A673 (cell line): ENCODE data around the gene FBXO48. TPM values are rescaled to one million over a fixed set of nuclear protein-coding genes. Genes with fewer than 3 reads are reported as not detected.

Source experiments
- BruUV-seq: library from RNA; stranded (reverse); fragments of 400-500 nt; replicated peaks from 2 replicates; lab custom pipeline; 2021; lab: Mats Ljungman, UMichigan
- CTCF ChIA-PET: fragments of 300-600 bp; sonication (Branson Sonifier 250); formaldehyde crosslinking; loops from one replicate; lab custom pipeline; 2022; ENCODE audit warnings: antibody characterized with exemption; lab: Charles Lee
- POLR2A ChIA-PET: fragments of 300-600 bp; sonication (Branson Sonifier 250); formaldehyde crosslinking; loops from one replicate; lab custom pipeline; 2022; ENCODE audit warnings: antibody characterized with exemption; ENCODE audit not compliant: low non-redundant PET; lab: Charles Lee
- DNase-seq: peaks from one replicate; pipeline ENCODE4 v3.0.0-alpha.2; 2015; ENCODE audit warnings: low spot score
- H3K27ac ChIP-seq: fragments of 200-600 bp; sonication (generic); 2 replicates; pipeline ENCODE4 v1.5.1; 2016; ENCODE audit warnings: mixed run types, low read depth, mild to moderate bottlenecking, mixed read lengths, antibody characterized with exemption, low read length; ENCODE audit not compliant: poor library complexity, severe bottlenecking
- H3K27me3 ChIP-seq: fragments of 200-600 bp; sonication (generic); replicated peaks from 2 replicates; pipeline ENCODE4 v1.6.1; 2017; ENCODE audit warnings: mixed run types, low read depth, mild to moderate bottlenecking, mixed read lengths, antibody characterized with exemption, low read length; ENCODE audit not compliant: insufficient read depth, poor library complexity
- H3K36me3 ChIP-seq: fragments of 200-600 bp; sonication (generic); 2 replicates; pipeline ENCODE4 v1.6.1; 2016; ENCODE audit warnings: mixed run types, mild to moderate bottlenecking, mixed read lengths, antibody characterized with exemption, low read length; ENCODE audit not compliant: insufficient read depth, poor library complexity, severe bottlenecking
- H3K4me1 ChIP-seq: fragments of 200-600 bp; sonication (generic); 2 replicates; pipeline ENCODE4 v1.6.1; 2017; ENCODE audit warnings: mixed run types, mild to moderate bottlenecking, mixed read lengths, antibody characterized with exemption, low read length; ENCODE audit not compliant: insufficient read depth, poor library complexity, severe bottlenecking
- H3K4me3 ChIP-seq: fragments of 200-600 bp; sonication (generic); 2 replicates; pipeline ENCODE4 v1.5.1; 2016; ENCODE audit warnings: low read depth, mixed run types, mild to moderate bottlenecking, mixed read lengths, low read length; ENCODE audit not compliant: poor library complexity, severe bottlenecking
- H3K9me3 ChIP-seq: fragments of 200-600 bp; sonication (generic); 2 replicates; pipeline ENCODE4 v1.6.1; 2016; ENCODE audit warnings: mixed run types, low read depth, mild to moderate bottlenecking, mixed read lengths, antibody characterized with exemption, low read length; ENCODE audit not compliant: poor library complexity, severe bottlenecking
- EZH2 ChIP-seq: fragments of 200-600 bp; sonication (generic); IDR thresholded peaks from 2 replicates; pipeline ENCODE4 v1.6.1; 2017; ENCODE audit warnings: borderline replicate concordance, low read depth, mild to moderate bottlenecking, mixed read lengths, antibody characterized with exemption, low read length; ENCODE audit not compliant: poor library complexity, severe bottlenecking
- intact Hi-C: fragments of 100-400 bp; cut with micrococcal nuclease; formaldehyde crosslinking; loops from one replicate; pipeline ENCODE4 v1.10.0; 2022; ENCODE audit not compliant: unreplicated experiment
- total RNA-seq: library from RNA; stranded (reverse); gene quantifications from 2 replicates; pipeline ENCODE4 v1.2.3, GENCODE V29; 2021
- TF ChIP-seq, protein P1 (sequence below): fragments of 300-800, 200-600 bp; sonication (generic); conservative IDR thresholded peaks from 2 replicates; pipeline ENCODE4 v1.5.1; 2017; ENCODE audit warnings: low read depth, mild to moderate bottlenecking, antibody characterized with exemption, low read length, moderate library complexity, mixed read lengths

FBXO48 gene
- total RNA-seq, 1 experiment from 2014 or later = 2.0 TPM

DNA sequence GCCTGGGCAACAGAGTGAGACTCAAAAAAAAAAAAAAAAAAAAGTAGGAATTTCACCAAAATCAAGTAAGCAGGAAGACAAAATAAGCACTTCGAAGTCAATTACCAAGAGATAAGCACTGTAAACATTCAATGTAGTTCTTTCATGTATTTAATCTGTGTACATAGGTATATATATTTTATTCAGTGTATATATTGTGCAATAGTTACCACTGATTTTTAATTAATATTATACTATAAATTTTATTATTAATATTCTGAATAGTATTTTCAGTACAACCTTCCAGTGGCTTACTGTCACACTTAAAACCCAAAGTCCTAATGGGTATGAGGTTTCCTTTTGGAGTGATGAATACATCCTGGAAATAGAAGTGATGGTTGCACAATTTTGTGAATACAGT, 9.4 kb upstream of the FBXO48 start:
- no peak for DNase-seq
- no peaks in the 10 kb centered on the region for H3K9me3 ChIP-seq
- TF ChIP-seq, protein P1, sequence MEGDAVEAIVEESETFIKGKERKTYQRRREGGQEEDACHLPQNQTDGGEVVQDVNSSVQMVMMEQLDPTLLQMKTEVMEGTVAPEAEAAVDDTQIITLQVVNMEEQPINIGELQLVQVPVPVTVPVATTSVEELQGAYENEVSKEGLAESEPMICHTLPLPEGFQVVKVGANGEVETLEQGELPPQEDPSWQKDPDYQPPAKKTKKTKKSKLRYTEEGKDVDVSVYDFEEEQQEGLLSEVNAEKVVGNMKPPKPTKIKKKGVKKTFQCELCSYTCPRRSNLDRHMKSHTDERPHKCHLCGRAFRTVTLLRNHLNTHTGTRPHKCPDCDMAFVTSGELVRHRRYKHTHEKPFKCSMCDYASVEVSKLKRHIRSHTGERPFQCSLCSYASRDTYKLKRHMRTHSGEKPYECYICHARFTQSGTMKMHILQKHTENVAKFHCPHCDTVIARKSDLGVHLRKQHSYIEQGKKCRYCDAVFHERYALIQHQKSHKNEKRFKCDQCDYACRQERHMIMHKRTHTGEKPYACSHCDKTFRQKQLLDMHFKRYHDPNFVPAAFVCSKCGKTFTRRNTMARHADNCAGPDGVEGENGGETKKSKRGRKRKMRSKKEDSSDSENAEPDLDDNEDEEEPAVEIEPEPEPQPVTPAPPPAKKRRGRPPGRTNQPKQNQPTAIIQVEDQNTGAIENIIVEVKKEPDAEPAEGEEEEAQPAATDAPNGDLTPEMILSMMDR = no peak
- TF ChIP-seq EZH2 = no peak
- no peak overlapping the region for H3K27ac ChIP-seq
- BruUV-seq = no TSS peak
- intact Hi-C loops = no loop called here
- H3K27me3 ChIP-seq = no peaks in the 10 kb centered on the region
- ChIA-PET CTCF (no interaction called here), POLR2A (no interaction called here)
- no peaks in the 10 kb centered on the region for H3K4me1 ChIP-seq
- H3K36me3 ChIP-seq = no peaks in the 10 kb centered on the region
- H3K4me3 ChIP-seq = no peak overlapping the region

DNA sequence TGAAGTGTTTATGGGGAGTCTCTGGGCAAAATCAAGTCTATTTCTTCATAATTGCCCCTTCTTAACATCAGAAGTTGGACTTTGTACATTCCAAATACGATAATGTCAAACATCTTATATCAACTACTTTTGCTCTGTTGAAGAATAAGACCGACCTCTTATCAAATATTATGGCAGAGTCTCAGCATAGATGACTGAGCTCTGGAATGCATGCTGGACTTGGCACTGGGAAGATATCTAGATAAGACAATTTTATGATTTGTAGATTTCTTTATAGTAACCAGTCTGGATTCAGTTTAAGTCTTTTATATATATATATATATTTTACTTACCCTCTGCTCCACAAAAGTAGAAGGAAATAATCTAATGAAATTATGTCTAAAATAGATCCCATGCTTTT, 8.5 kb upstream of the FBXO48 start:
- H3K27ac ChIP-seq = no peak overlapping the region
- TF ChIP-seq EZH2 = no peak
- TF ChIP-seq, protein P1 = no peak
- H3K4me1 ChIP-seq = no peaks in the 10 kb centered on the region
- ChIA-PET POLR2A (no interaction called here), CTCF (no interaction called here)
- intact Hi-C loops = no loop called here
- no peak overlapping the region for H3K4me3 ChIP-seq
- no peaks in the 10 kb centered on the region for H3K36me3 ChIP-seq
- H3K9me3 ChIP-seq = no peaks in the 10 kb centered on the region
- no TSS peak for BruUV-seq
- no peaks in the 10 kb centered on the region for H3K27me3 ChIP-seq
- no peak for DNase-seq

DNA sequence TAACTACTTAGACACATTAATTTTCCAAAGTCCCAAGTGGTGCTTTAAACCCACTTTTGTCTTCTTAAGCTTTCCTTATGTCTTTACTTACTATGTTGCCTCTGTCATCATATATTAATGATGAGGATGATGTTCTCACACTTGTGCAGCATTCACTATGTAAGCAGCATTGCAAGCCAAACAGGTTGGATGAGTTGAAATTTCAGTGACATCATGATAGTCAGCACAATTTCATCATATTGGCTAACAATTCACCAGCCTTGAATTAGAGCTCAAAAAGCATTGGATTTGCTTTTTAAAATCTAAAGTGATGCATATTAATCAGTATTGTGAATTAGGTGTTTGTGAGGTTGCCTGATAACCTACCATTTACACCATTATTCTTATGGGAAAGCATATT, 8.0 kb upstream of the FBXO48 start:
- POLR2A ChIA-PET = no interaction called here

More for the DNA sequence above, 8.0 kb upstream of the FBXO48 start:
- CTCF ChIA-PET = no interaction called here
- Histone ChIP-seq H3K4me3 (no peak overlapping the region), H3K27ac (no peak overlapping the region), H3K9me3 (no peaks in the 10 kb centered on the region), H3K36me3 (no peaks in the 10 kb centered on the region), H3K4me1 (no peaks in the 10 kb centered on the region), H3K27me3 (no peaks in the 10 kb centered on the region)
- TF ChIP-seq, protein P1 = no peak
- TF ChIP-seq EZH2 = no peak
- DNase-seq = no peak
- intact Hi-C loops = no loop called here
- no TSS peak for BruUV-seq
